Smooth muscle cell (in vitro differentiated cells): Measurements from ENCODE around the gene ADGRG2. TPM values are rescaled to one million over a fixed set of nuclear protein-coding genes. Genes with fewer than 3 reads are reported as not detected.

Experiments
- DNase-seq: peaks from one replicate; lab custom pipeline; 2025; ENCODE audit not compliant: unreplicated experiment; lab: John Stamatoyannopoulos, UW
- H2AFZ ChIP-seq: fragments of 200-600 bp; sonication (generic); 2 replicates; pipeline ENCODE4 v1.6.0; 2016; ENCODE audit warnings: antibody characterized with exemption, low read depth, mild to moderate bottlenecking
- H3F3A ChIP-seq: fragments of 200-600 bp; sonication (generic); 2 replicates; pipeline ENCODE4 v1.6.0; 2017; ENCODE audit warnings: antibody characterized with exemption, low read depth
- H3K27ac ChIP-seq: fragments of 200-600 bp; sonication (generic); 2 replicates; pipeline ENCODE4 v1.5.1; 2016; ENCODE audit warnings: low read depth, mild to moderate bottlenecking
- H3K27me3 ChIP-seq: fragments of 200-600 bp; sonication (generic); 2 replicates; pipeline ENCODE4 v1.6.1; 2016; ENCODE audit warnings: low read depth, mild to moderate bottlenecking
- H3K36me3 ChIP-seq: fragments of 200-600 bp; sonication (generic); 2 replicates; pipeline ENCODE4 v1.5.1; 2016; ENCODE audit warnings: low read depth
- H3K4me1 ChIP-seq: fragments of 200-600 bp; sonication (generic); 2 replicates; pipeline ENCODE4 v1.5.1; 2016; ENCODE audit warnings: low read depth
- H3K4me2 ChIP-seq: fragments of 200-600 bp; sonication (generic); 2 replicates; pipeline ENCODE4 v1.6.0; 2016; ENCODE audit warnings: mild to moderate bottlenecking
- H3K4me3 ChIP-seq: fragments of 200-600 bp; sonication (generic); 2 replicates; pipeline ENCODE4 v1.5.1; 2016; ENCODE audit warnings: mild to moderate bottlenecking
- H3K79me2 ChIP-seq: fragments of 200-600 bp; sonication (generic); 2 replicates; pipeline ENCODE4 v1.6.0; 2016; ENCODE audit warnings: low read depth, mild to moderate bottlenecking
- H3K9ac ChIP-seq: fragments of 200-600 bp; sonication (generic); 2 replicates; pipeline ENCODE4 v1.6.0; 2016; ENCODE audit warnings: low read depth
- H3K9me3 ChIP-seq: fragments of 200-600 bp; sonication (generic); replicated peaks from 2 replicates; pipeline ENCODE4 v1.5.1; 2016; ENCODE audit warnings: low read depth
- H4K20me1 ChIP-seq: fragments of 200-600 bp; sonication (generic); 2 replicates; pipeline ENCODE4 v1.6.0; 2016; ENCODE audit warnings: low read depth
- WGBS: methylation state at CpG from one replicate; pipeline ENCODE4 v1.1.7; 2016; ENCODE audit warnings: low lambda C conversion rate; 5-methylcytosine and 5-hydroxymethylcytosine counted together
- polyA plus RNA-seq: library from polyadenylated mRNA; unstranded; fragments of >200 nt; fragmentation: Nextera tagmentation; extraction: Ambion mirVana; gene quantifications from 2 replicates; pipeline ENCODE4 v1.2.1, GENCODE V29; 2016
- total RNA-seq: library from RNA; depleted of rRNA; stranded (reverse); fragments of >200 nt; gene quantifications from 2 replicates; pipeline ENCODE4 v1.2.3, GENCODE V29; 2014
- TF ChIP-seq, protein P1 (sequence below): fragments of 200-600 bp; sonication (generic); IDR thresholded peaks from 2 replicates; pipeline ENCODE4 v1.5.1; 2017; ENCODE audit warnings: borderline replicate concordance, mild to moderate bottlenecking, antibody characterized with exemption; ENCODE audit not compliant: insufficient read depth, poor library complexity, severe bottlenecking

The ADGRG2 gene
- total and polyA plus RNA-seq, 2 experiments from 2014 or later = 0.09 TPM; not detected in 1

DNA sequence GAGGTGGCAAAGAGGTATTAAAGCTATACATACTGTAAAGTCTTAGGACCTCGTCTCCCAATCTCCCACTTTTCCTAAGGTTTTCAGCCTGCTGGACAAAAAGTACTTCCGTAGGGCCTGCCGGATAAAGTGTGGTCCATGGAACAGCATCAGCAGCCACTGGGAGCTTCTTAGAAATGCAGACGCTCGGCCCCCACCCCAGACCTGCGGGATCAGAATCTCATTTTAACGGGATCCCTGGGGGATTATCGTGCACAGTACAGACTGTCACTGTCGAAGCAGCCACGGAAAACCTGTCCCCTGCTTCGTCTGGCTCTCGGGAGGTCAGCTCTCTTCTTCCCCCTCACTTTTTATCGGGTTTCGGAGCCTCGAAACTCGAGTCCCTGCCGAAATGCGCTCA lies 802 bp downstream of the ADGRG2 start:
- H3K4me1 ChIP-seq = no peaks in the 10 kb centered on the region
- peak overlapping the region; percentile 82 for H3K4me2 ChIP-seq
- no peak overlapping the region for H2AFZ ChIP-seq
- H3K36me3 ChIP-seq = no peaks in the 10 kb centered on the region
- H3F3A ChIP-seq = no peaks in the 10 kb centered on the region
- TF ChIP-seq, protein P1, sequence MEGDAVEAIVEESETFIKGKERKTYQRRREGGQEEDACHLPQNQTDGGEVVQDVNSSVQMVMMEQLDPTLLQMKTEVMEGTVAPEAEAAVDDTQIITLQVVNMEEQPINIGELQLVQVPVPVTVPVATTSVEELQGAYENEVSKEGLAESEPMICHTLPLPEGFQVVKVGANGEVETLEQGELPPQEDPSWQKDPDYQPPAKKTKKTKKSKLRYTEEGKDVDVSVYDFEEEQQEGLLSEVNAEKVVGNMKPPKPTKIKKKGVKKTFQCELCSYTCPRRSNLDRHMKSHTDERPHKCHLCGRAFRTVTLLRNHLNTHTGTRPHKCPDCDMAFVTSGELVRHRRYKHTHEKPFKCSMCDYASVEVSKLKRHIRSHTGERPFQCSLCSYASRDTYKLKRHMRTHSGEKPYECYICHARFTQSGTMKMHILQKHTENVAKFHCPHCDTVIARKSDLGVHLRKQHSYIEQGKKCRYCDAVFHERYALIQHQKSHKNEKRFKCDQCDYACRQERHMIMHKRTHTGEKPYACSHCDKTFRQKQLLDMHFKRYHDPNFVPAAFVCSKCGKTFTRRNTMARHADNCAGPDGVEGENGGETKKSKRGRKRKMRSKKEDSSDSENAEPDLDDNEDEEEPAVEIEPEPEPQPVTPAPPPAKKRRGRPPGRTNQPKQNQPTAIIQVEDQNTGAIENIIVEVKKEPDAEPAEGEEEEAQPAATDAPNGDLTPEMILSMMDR = no peak
- H3K9ac ChIP-seq = no peak overlapping the region
- DNase-seq = no peak
- no peaks in the 10 kb centered on the region for H3K79me2 ChIP-seq
- H3K4me3 ChIP-seq = peak overlapping the region; percentile 39
- no peaks in the 10 kb centered on the region for H3K9me3 ChIP-seq
- no peaks in the 10 kb centered on the region for H4K20me1 ChIP-seq
- 40% methylated on average over 18 of the region's 18 CpGs for WGBS
- H3K27ac ChIP-seq = no peak overlapping the region
- H3K27me3 ChIP-seq = peaks cover 73% of the 10 kb centered on the region

DNA sequence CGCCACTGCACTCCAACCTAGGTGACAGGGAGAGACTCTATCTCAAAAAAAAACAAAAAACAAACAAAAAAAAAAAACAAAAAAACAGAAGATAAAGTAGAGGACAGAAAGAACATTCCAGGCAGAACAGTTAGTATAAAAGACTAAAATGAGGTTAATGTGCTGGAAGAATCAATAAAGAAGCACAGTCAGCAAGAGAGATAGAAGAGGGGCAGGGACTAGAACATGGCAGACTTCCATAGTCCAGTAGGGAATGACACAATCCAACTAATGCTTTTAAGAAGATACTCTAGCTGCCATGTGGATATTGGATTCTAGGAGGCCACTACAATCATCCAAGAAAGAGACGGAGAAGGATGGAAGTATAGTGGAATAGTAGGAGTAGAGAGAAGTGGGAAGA lies 11.6 kb downstream of the ADGRG2 start:
- no peaks in the 10 kb centered on the region for H3K4me1 ChIP-seq
- WGBS = 82% methylated on average over 2 of the region's 2 CpGs
- H3K4me3 ChIP-seq = no peak overlapping the region
- H4K20me1 ChIP-seq = no peaks in the 10 kb centered on the region
- H3K9ac ChIP-seq = no peak overlapping the region
- no peaks in the 10 kb centered on the region for H3K36me3 ChIP-seq
- DNase-seq = no peak
- no peak overlapping the region for H2AFZ ChIP-seq
- H3K27me3 ChIP-seq = peaks cover 3% of the 10 kb centered on the region
- no peaks in the 10 kb centered on the region for H3F3A ChIP-seq
- TF ChIP-seq, protein P1 = no peak
- no peak overlapping the region for H3K4me2 ChIP-seq
- H3K9me3 ChIP-seq = no peaks in the 10 kb centered on the region
- no peaks in the 10 kb centered on the region for H3K79me2 ChIP-seq
- H3K27ac ChIP-seq = no peak overlapping the region

DNA sequence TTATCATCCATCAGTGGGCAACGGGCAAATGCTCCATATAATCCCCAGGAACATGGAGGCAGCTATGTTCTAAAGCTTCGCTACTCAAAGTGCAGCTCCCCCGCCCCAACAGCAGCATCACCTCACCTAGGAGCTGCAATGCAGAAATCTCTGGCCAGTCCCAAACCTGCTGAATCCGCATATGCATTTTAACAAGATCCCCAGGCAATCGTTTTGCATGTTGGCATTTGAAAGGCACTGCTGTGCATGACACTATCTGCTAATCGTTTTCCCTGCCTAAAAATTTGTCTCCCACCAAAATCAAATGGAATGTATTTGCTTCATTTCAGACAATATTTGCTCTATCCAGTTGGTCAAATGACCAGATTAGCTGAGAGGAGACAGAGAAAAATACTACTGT lies 15.2 kb downstream of the ADGRG2 start:
- no peaks in the 10 kb centered on the region for H3K9me3 ChIP-seq

DNA sequence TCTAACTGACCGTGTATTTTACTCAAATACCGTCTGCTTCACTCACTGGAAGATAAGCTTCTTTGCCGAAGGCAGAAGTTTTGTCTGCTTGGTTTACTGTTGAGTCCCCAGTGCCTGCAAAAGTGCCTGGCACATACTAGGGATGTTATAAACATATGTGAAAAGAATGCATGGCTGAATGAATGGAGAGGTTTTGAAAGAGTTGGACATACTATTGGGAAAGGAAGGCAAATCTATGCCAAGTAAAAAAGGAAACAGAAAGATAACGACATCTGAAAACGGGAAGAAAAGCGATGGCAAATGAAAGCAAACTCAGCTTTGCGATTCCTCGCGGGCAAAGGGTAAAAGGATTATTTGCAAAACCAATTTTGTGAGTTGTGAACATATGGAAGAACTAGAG lies 21.7 kb downstream of the ADGRG2 start:
- Histone ChIP-seq H2AFZ (no peak overlapping the region), H3K9ac (no peak overlapping the region), H3K4me1 (no peaks in the 10 kb centered on the region), H3F3A (no peaks in the 10 kb centered on the region), H3K9me3 (no peaks in the 10 kb centered on the region), H3K4me3 (no peak overlapping the region), H3K36me3 (no peaks in the 10 kb centered on the region), H3K27ac (no peak overlapping the region), H3K79me2 (no peaks in the 10 kb centered on the region), H3K4me2 (no peak overlapping the region), H4K20me1 (no peaks in the 10 kb centered on the region), H3K27me3 (no peaks in the 10 kb centered on the region)
- no peak for DNase-seq
- WGBS = 86% methylated on average over 9 of the region's 9 CpGs
- TF ChIP-seq, protein P1 = no peak

More for the DNA sequence above, 15.2 kb downstream of the ADGRG2 start:
- no peak overlapping the region for H3K4me2 ChIP-seq
- TF ChIP-seq, protein P1 = no peak
- no peaks in the 10 kb centered on the region for H3K79me2 ChIP-seq
- no peaks in the 10 kb centered on the region for H3K4me1 ChIP-seq
- H3K27me3 ChIP-seq = peaks cover 3% of the 10 kb centered on the region
- no peak overlapping the region for H3K9ac ChIP-seq
- no peak for DNase-seq
- no peak overlapping the region for H3K4me3 ChIP-seq
- H3K36me3 ChIP-seq = no peaks in the 10 kb centered on the region
- 27% methylated on average over 6 of the region's 6 CpGs for WGBS
- no peak overlapping the region for H3K27ac ChIP-seq
- no peaks in the 10 kb centered on the region for H4K20me1 ChIP-seq
- H3F3A ChIP-seq = no peaks in the 10 kb centered on the region
- no peak overlapping the region for H2AFZ ChIP-seq
